Stimulated activated CD4-positive, alpha-beta T cell treated with anti-CD3 and anti-CD28 coated beads, Interleukin-2, amount 100 ng/mL, for 48 hours (primary cell): Measurements from ENCODE around the gene GALNT1.

ENCODE experiments used
- DNase-seq, 2 donors: peaks; one replicate each; pipeline ENCODE4 v3.0.0-alpha.2; 2020

Gene GALNT1

GRCh38 chr18:35582899-35583558, 1.5 kb downstream of the GALNT1 start:
- DNase-seq = no peak

DNA sequence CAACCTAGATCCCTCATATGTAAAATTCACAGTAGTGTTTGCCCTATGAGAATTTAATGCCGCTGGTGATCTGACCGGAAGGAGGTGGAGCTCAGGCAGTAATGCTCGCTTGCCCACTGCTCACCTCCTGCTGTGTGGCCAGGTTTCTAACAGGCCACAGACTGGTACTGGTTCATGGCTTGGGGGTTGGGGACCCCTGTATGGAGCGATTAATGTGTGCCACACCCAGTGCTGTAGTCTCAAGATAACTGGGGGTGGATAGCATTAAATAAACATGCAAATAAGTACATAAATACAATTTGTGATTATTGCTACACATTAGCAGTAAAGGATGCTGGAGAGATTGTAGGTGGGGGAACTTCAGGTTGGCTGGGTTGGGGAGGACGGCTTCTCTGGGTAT, 3.2 kb downstream of the GALNT1 start:
- no peak for DNase-seq

DNA sequence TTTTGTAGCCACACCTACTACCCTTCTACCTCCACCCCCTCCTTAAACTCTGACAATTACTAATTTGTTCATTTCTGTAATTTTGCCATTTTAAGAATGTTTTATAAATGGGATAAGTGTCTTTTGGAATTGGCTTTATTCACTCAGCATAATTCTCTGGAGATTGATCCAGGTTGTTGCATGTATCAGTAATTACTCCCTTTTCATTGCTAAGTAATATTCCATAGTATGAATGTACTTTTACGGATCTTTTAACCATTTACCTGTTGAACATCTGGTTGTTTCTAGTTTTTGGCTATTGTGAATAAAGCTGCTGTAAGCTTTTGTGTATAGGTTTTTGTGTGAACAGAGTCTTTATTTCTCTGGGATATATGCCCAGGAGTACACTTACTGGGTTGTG, 4.1 kb downstream of the GALNT1 start:
- DNase-seq = no peak

- no peak for DNase-seq
These were observed 6.6 kb downstream of the GALNT1 start for GRCh38 chr18:35588122-35588521.

- no peak for DNase-seq
These were observed 7.5 kb downstream of the GALNT1 start for GRCh38 chr18:35588995-35589394.

DNA sequence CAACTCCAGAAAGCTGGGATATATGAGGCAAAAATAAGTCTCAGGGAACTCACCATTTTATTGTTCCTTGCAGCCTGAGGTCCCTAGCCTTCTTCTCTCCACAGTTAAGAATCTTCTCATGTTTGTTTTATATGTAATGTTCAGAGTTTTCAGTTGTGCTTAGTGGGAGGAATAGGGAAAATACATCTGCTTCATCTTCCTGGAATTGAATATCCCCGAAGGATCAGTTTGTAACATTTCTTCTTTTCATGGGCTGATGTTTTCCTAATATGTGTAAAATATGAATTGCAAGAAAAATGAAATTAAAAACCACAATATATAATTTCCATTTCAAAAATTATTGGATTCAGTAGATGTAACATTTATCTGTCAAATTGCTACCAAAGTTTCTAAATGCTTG, 8.0 kb downstream of the GALNT1 start:
- no peak for DNase-seq

GRCh38 chr18:35590935-35591334, 9.4 kb downstream of the GALNT1 start:
- DNase-seq = no peak

- DNase-seq = no peak
These were observed 10.8 kb downstream of the GALNT1 start for GRCh38 chr18:35592298-35592697.

DNA sequence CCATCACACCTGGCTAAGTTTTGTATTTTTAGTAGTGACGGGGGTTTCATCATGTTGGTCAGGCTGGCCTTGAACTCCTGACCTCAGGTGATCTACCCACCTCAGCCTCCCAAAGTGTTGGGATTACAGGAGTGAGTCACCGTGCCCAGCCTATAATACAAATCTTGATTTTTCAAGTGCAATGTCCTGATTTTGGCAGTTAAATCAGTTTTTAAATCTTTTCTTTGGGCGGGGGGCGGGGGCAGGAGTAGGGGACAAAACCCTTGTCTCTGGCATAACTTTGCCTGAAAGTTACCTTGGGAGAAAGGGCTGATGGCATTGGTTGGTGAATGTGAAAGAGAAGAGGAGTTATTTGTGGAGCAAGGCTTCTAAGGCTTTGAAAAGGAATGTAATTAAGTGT, 12.3 kb downstream of the GALNT1 start:
- no peak for DNase-seq

DNA sequence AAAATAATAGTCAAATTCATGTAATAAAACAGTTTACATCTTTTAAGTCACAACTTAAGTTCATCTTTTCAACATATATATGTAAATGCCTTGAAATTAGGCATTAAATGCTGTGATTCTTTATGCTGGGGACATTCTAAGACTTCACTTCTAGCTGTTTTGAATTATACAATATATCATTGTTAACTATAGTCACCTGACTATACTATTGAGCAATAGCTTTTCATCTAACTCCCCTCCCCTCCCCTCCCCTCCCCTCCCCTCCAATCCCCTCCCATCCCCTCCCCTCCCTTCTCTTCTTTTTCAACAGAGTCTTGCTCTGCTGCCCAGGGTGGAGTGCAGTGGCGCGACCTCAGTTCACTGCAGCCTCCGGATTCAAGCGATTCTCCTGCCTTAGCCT, 16.2 kb downstream of the GALNT1 start:
- DNase-seq = no peak

- no peak for DNase-seq
These were observed 20.8 kb downstream of the GALNT1 start for GRCh38 chr18:35602193-35602820.

DNA sequence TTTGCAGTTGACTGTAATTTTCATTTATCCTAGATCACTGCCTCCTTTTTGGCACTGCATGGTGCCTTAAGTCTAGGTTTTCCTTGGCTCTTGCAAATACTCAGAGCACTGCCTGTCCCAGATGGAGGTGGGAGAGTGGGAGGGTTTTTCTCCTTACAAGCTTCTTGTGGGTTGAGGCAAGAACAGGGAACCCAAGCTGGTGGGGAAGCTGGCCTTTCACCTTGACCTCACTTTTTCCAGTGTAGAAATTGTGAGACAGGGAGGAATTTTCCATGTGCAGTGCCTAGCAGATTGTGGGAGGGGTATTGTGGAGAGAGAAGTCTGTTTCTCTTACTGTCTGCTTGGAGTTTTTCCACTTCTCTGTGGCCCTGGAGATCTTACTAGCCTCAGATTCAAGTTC, 21.5 kb downstream of the GALNT1 start:
- DNase-seq = no peak

- DNase-seq = no peak
These were observed 22.0 kb downstream of the GALNT1 start for GRCh38 chr18:35603528-35603927.

DNA sequence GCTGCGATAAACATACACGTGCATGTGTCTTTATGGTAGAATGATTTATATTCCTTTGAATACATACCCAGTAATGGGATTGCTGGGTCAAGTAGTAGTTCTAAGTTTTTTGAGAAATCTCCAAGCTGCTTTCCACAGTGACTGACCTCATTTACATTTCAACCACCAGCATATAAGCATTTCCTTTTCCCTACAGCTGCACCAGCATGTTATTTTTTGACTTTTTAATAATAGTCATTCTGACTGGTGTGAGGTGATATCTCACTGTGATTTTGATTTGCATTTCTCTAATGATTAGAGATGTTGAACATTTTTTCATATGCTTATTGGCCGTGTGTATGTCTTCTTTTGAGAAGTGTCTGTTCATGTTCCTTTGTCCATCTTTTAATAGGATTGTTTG, 22.8 kb downstream of the GALNT1 start:
- DNase-seq = no peak

DNA sequence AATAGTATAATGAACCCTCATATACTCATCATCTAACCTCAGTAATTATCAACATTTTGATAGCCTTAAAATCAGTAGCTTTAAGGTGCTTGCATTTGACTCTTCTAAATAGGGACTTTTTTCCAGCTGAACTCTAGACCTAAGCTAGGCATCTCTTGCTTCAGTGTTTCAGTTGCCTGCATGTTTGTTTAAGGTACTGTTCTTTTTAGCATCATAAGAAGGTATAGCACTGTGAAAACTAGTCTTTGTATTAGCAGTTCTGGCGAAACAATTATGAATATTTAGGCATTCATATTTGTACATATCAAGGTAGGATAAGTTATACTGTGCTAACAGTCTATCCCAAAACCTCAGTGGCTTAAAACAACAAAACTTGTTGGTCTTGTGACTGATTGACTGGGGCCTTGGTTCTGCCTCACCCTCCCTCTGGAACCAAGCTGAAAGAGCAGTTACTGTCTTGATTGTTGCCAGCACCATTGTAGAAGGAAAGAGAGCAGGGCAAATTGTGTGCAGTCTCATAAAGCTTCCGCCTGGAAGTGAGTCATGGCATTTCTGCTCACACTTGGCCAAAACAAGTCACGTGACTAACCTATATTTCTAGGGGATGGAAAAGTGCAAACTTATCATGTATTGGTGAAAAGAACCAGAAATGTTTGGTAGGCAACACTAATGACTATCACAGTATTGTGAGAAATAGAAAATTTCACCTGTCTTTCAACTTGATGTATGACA, 24.3 kb downstream of the GALNT1 start:
- no peak for DNase-seq

- no peak for DNase-seq
These were observed 27.7 kb downstream of the GALNT1 start for GRCh38 chr18:35609236-35609635.

- DNase-seq = no peak
These were observed 28.5 kb downstream of the GALNT1 start for GRCh38 chr18:35610089-35610488.

GRCh38 chr18:35610724-35611123, 29.2 kb downstream of the GALNT1 start:
- DNase-seq = no peak

- DNase-seq = no peak
These were observed 30.0 kb downstream of the GALNT1 start for GRCh38 chr18:35611518-35611917.

GRCh38 chr18:35616074-35616473, 34.5 kb downstream of the GALNT1 start:
- no peak for DNase-seq

GRCh38 chr18:35616664-35617423, 35.3 kb downstream of the GALNT1 start:
- DNase-seq = peak; percentile 30 to 46

- DNase-seq = no peak
These were observed 36.3 kb downstream of the GALNT1 start for GRCh38 chr18:35617865-35618264.

DNA sequence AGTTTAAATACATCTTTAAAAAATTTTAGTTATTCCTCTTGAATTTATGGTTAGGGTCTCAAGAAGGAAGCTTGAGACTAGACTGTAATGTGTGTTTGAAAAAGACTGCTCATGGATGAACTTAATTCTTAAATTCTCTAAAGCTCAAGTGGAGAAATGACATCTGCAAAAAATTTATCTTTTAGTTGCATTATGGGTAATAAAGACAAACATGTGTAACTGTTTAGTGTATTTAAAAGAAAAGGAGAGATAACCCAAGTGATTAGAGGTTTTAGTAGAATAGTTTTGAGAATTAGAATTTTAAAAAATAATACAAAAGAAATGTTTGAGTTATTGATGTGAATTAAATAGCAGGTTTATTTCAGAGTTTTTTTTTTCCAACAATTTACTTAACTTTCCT, 36.7 kb downstream of the GALNT1 start:
- DNase-seq = no peak

DNA sequence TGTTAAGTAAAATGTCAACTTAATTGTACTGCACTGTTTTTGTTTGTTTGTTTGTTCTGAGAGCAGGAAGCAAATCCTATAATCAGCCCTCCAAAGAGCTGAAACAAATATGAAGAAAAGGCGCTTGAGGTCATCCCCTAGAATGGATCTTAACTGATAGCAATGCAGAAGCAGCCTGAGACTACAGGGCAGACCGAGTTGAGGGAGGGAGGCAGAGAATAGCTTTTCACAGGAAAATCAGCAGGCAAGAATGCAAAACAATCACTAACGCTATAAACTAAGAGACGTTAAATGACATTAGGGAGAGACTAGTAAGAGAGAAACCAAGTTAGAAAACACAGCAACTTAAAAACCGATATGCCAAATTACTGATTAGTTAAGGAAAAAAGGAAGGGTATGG, 37.2 kb downstream of the GALNT1 start:
- DNase-seq = no peak
